Activated CD4-positive, alpha-beta memory T cell treated with anti-CD3 and anti-CD28 coated beads, Interleukin-2, amount 10 ng/mL, durations not matched to agents 7 days and 5 days (primary cell): Measurements from ENCODE around the gene TPX2. TPM values are rescaled to one million over a fixed set of nuclear protein-coding genes. Genes with fewer than 3 reads are reported as not detected.
A peak's percentile ranks its signal among the peaks of the same experiment; 100 is the strongest.
"Not testable (repeated sequence)": the region's sequence is repeated elsewhere in the genome, so short reads cannot be mapped to it uniquely, and the experiment has no call there.

Experiments used
- CTCF ChIA-PET: fragments of 350-600 bp; sonication (Branson Sonifier 250); formaldehyde crosslinking; loops from one replicate; lab custom pipeline; 2021; ENCODE audit warnings: antibody characterized with exemption, inconsistent platforms; lab: Charles Lee
- POLR2A ChIA-PET: fragments of 350-600 bp; sonication (Branson Sonifier 250); formaldehyde crosslinking; loops from one replicate; lab custom pipeline; 2021; ENCODE audit warnings: antibody characterized with exemption; lab: Charles Lee
- DNase-seq: peaks from one replicate; pipeline ENCODE4 v3.0.0-alpha.2; 2020
- H3K27ac Mint-ChIP-seq: one replicate; pipeline ENCODE4 v1.8.0; 2021; ENCODE audit warnings: mild to moderate bottlenecking, mixed read lengths
- H3K27me3 Mint-ChIP-seq: one replicate; pipeline ENCODE4 v1.8.0; 2021; ENCODE audit warnings: mixed read lengths
- H3K36me3 Mint-ChIP-seq: one replicate; pipeline ENCODE4 v1.8.0; 2021; ENCODE audit warnings: low read depth, mixed read lengths
- H3K4me1 Mint-ChIP-seq: one replicate; pipeline ENCODE4 v1.8.0; 2021; ENCODE audit warnings: mixed read lengths
- H3K4me3 Mint-ChIP-seq: one replicate; pipeline ENCODE4 v1.8.0; 2021; ENCODE audit warnings: mild to moderate bottlenecking, mixed read lengths
- H3K9me3 Mint-ChIP-seq: one replicate; pipeline ENCODE4 v1.8.0; 2021; ENCODE audit warnings: mixed read lengths
- total RNA-seq, 2 experiments: library from RNA; stranded (reverse); gene quantifications; one replicate each; pipeline ENCODE4 v1.2.3, GENCODE V29; 2021

Gene TPX2
- total RNA-seq, 2 experiments from 2014 or later: 137 to 138 TPM

- ChIA-PET POLR2A (interaction anchor here (0.7 to 10.4 kb wide), 23 partner anchors 10 to 812 kb away, joined by 3 to 213 read pairs (median 4); partner anchors contain the start of gene TPX2), CTCF (interaction anchor here (0.6 to 10.8 kb wide), 46 partner anchors 11 to 1010 kb away, joined by 3 to 609 read pairs (median 8); partner anchors contain the start of genes ID1, PDRG1 and TPX2)
- H3K9me3 Mint-ChIP-seq: no peaks in the 10 kb centered on the region
- peak overlapping the region; percentile 95 for H3K4me3 Mint-ChIP-seq
- peaks cover 43% of the 10 kb centered on the region for H3K36me3 Mint-ChIP-seq
- DNase-seq: peak; percentile 97
- H3K4me1 Mint-ChIP-seq: peaks cover 31% of the 10 kb centered on the region
- H3K27me3 Mint-ChIP-seq: no peaks in the 10 kb centered on the region
- H3K27ac Mint-ChIP-seq: peak overlapping the region; percentile 97
Observed at GRCh38 chr20:31723319-31724078, 15.6 kb upstream of the TPX2 start.

GRCh38 chr20:31731321-31731717 lies 7.8 kb upstream of the TPX2 start:
- H3K9me3 Mint-ChIP-seq: no peaks in the 10 kb centered on the region
- no peak for DNase-seq
- ChIA-PET CTCF (interaction anchor here (0.5 to 1.4 kb wide), 5 partner anchors 69 to 1365 kb away, joined by 3 to 4 read pairs (median 3); no protein-coding TSS in a partner anchor), POLR2A (interaction anchor here (0.5 kb wide), 1 partner anchor 91 kb away, joined by 3 read pairs; no protein-coding TSS in a partner anchor)
- no peak overlapping the region for H3K27ac Mint-ChIP-seq
- H3K4me3 Mint-ChIP-seq: no peak overlapping the region
- H3K4me1 Mint-ChIP-seq: peaks cover 3% of the 10 kb centered on the region
- peaks cover 3% of the 10 kb centered on the region for H3K27me3 Mint-ChIP-seq
- H3K36me3 Mint-ChIP-seq: no peaks in the 10 kb centered on the region

GRCh38 chr20:31739550-31739977 lies 474 bp downstream of the TPX2 start:
- no peak overlapping the region for H3K27ac Mint-ChIP-seq
- no peaks in the 10 kb centered on the region for H3K9me3 Mint-ChIP-seq
- CTCF ChIA-PET: interaction anchor here (1.2 to 4.5 kb wide), 6 partner anchors 16 to 127 kb away, joined by 5 to 46 read pairs (median 8); partner anchors contain the start of gene BCL2L1
- POLR2A ChIA-PET: interaction anchor here (0.9 to 4.7 kb wide), 12 partner anchors 10 to 618 kb away, joined by 3 to 37 read pairs (median 8); partner anchors contain the start of gene BCL2L1
- H3K4me1 Mint-ChIP-seq: peaks cover 11% of the 10 kb centered on the region
- no peak overlapping the region for H3K4me3 Mint-ChIP-seq
- H3K27me3 Mint-ChIP-seq: no peaks in the 10 kb centered on the region
- DNase-seq: no peak
- H3K36me3 Mint-ChIP-seq: peaks cover 8% of the 10 kb centered on the region

- ChIA-PET CTCF (interaction anchor here (0.9 to 4.5 kb wide), 7 partner anchors 17 to 128 kb away, joined by 3 to 46 read pairs (median 6); partner anchors contain the start of gene BCL2L1), POLR2A (interaction anchor here (0.8 to 4.7 kb wide), 12 partner anchors 10 to 617 kb away, joined by 3 to 37 read pairs (median 8); partner anchors contain the start of gene BCL2L1)
- no peak overlapping the region for H3K4me3 Mint-ChIP-seq
- peaks cover 12% of the 10 kb centered on the region for H3K36me3 Mint-ChIP-seq
- peak; percentile 38 for DNase-seq
- H3K9me3 Mint-ChIP-seq: no peaks in the 10 kb centered on the region
- peaks cover 14% of the 10 kb centered on the region for H3K4me1 Mint-ChIP-seq
- no peak overlapping the region for H3K27ac Mint-ChIP-seq
- H3K27me3 Mint-ChIP-seq: no peaks in the 10 kb centered on the region
Observed at GRCh38 chr20:31740208-31740607, 1.1 kb downstream of the TPX2 start.

- Mint-ChIP-seq H3K9me3 (no peaks in the 10 kb centered on the region), H3K4me1 (peaks cover 16% of the 10 kb centered on the region), H3K4me3 (no peak overlapping the region), H3K27me3 (no peaks in the 10 kb centered on the region), H3K36me3 (peaks cover 17% of the 10 kb centered on the region), H3K27ac (no peak overlapping the region)
- ChIA-PET POLR2A (interaction anchor here (0.6 to 4.7 kb wide), 11 partner anchors 9 to 617 kb away, joined by 3 to 37 read pairs (median 9); partner anchors contain the start of gene BCL2L1), CTCF (interaction anchor here (0.7 to 4.5 kb wide), 8 partner anchors 17 to 211 kb away, joined by 3 to 46 read pairs (median 6); partner anchors contain the start of gene BCL2L1)
- DNase-seq: no peak
Observed at GRCh38 chr20:31740656-31741323, 1.7 kb downstream of the TPX2 start.

GRCh38 chr20:31746068-31746878 lies 7.2 kb downstream of the TPX2 start:
- Mint-ChIP-seq H3K27me3 (no peaks in the 10 kb centered on the region), H3K4me1 (peaks cover 43% of the 10 kb centered on the region), H3K9me3 (no peaks in the 10 kb centered on the region), H3K4me3 (no peak overlapping the region), H3K27ac (no peak overlapping the region), H3K36me3 (peaks cover 53% of the 10 kb centered on the region)
- ChIA-PET CTCF (interaction anchor here (2.1 kb wide), 1 partner anchor 22 kb away, joined by 9 read pairs; no protein-coding TSS in a partner anchor), POLR2A (interaction anchor here (1.1 kb wide), 1 partner anchor 11 kb away, joined by 3 read pairs; no protein-coding TSS in a partner anchor)
- DNase-seq: no peak

GRCh38 chr20:31747028-31747427 lies 7.9 kb downstream of the TPX2 start:
- POLR2A ChIA-PET: interaction anchor here (1.1 to 1.5 kb wide), 2 partner anchors 11 to 72 kb away, joined by 3 to 6 read pairs; no protein-coding TSS in a partner anchor
- not testable (repeated sequence) for H3K4me3 Mint-ChIP-seq, H3K27ac Mint-ChIP-seq, H3K27me3 Mint-ChIP-seq, DNase-seq, H3K9me3 Mint-ChIP-seq
- CTCF ChIA-PET: interaction anchor here (2.1 kb wide), 1 partner anchor 23 kb away, joined by 9 read pairs; no protein-coding TSS in a partner anchor
- Mint-ChIP-seq H3K4me1 (peaks cover 37% of the 10 kb centered on the region), H3K36me3 (peaks cover 52% of the 10 kb centered on the region)

- Mint-ChIP-seq H3K4me3 (no peak overlapping the region), H3K4me1 (peaks cover 35% of the 10 kb centered on the region), H3K9me3 (no peaks in the 10 kb centered on the region), H3K36me3 (peaks cover 52% of the 10 kb centered on the region), H3K27ac (peak overlapping the region; percentile 21), H3K27me3 (no peaks in the 10 kb centered on the region)
- ChIA-PET CTCF (interaction anchor here (1.1 to 2.1 kb wide), 2 partner anchors 24 to 114 kb away, joined by 3 to 9 read pairs; no protein-coding TSS in a partner anchor), POLR2A (interaction anchor here (1.5 to 1.6 kb wide), 2 partner anchors 25 to 72 kb away, joined by 3 to 6 read pairs; partner anchors contain the start of gene BCL2L1)
- DNase-seq: no peak
Observed at GRCh38 chr20:31747640-31748039, 8.6 kb downstream of the TPX2 start.

GRCh38 chr20:31749223-31749622 lies 10.1 kb downstream of the TPX2 start:
- Mint-ChIP-seq H3K36me3 (peaks cover 63% of the 10 kb centered on the region), H3K4me3 (no peak overlapping the region), H3K27me3 (no peaks in the 10 kb centered on the region), H3K4me1 (peaks cover 37% of the 10 kb centered on the region), H3K9me3 (no peaks in the 10 kb centered on the region), H3K27ac (no peak overlapping the region)
- no peak for DNase-seq
- CTCF ChIA-PET: no interaction called here
- POLR2A ChIA-PET: interaction anchor here (1.2 to 2.0 kb wide), 2 partner anchors 9 to 25 kb away, joined by 5 to 6 read pairs; no protein-coding TSS in a partner anchor

GRCh38 chr20:31751126-31751525 lies 12.0 kb downstream of the TPX2 start:
- DNase-seq: no peak
- CTCF ChIA-PET: interaction anchor here (1.1 to 2.2 kb wide), 4 partner anchors 28 to 201 kb away, joined by 3 to 7 read pairs (median 5); partner anchors contain the start of gene PDRG1

GRCh38 chr20:31757254-31757653 lies 18.2 kb downstream of the TPX2 start:
- CTCF ChIA-PET: no interaction called here
- POLR2A ChIA-PET: interaction anchor here (1.3 kb wide), 1 partner anchor 11 kb away, joined by 3 read pairs; no protein-coding TSS in a partner anchor
- H3K27me3 Mint-ChIP-seq: no peaks in the 10 kb centered on the region
- H3K9me3 Mint-ChIP-seq: no peaks in the 10 kb centered on the region
- no peak overlapping the region for H3K4me3 Mint-ChIP-seq
- peaks cover 67% of the 10 kb centered on the region for H3K36me3 Mint-ChIP-seq
- H3K27ac Mint-ChIP-seq: no peak overlapping the region
- H3K4me1 Mint-ChIP-seq: peaks cover 8% of the 10 kb centered on the region
- DNase-seq: no peak

More at GRCh38 chr20:31751126-31751525, 12.0 kb downstream of the TPX2 start:
- no peak overlapping the region for H3K27ac Mint-ChIP-seq
- H3K27me3 Mint-ChIP-seq: no peaks in the 10 kb centered on the region
- H3K4me1 Mint-ChIP-seq: peaks cover 29% of the 10 kb centered on the region
- H3K36me3 Mint-ChIP-seq: peaks cover 53% of the 10 kb centered on the region
- no peaks in the 10 kb centered on the region for H3K9me3 Mint-ChIP-seq
- POLR2A ChIA-PET: interaction anchor here (2.0 kb wide), 1 partner anchor 11 kb away, joined by 6 read pairs; no protein-coding TSS in a partner anchor
- H3K4me3 Mint-ChIP-seq: no peak overlapping the region
